DMS114 treated with DMSO at 0.1 percent for 48 hours (cell line): ENCODE measurements around the gene THBS3.
"Not testable (repeated sequence)": the region's sequence is repeated elsewhere in the genome, so short reads cannot be mapped to it uniquely, and the experiment has no call there.

ENCODE experiments used
- DNase-seq: peaks from one replicate; lab custom pipeline; 2025; ENCODE audit not compliant: unreplicated experiment; lab: John Stamatoyannopoulos, UW

Gene THBS3

DNA sequence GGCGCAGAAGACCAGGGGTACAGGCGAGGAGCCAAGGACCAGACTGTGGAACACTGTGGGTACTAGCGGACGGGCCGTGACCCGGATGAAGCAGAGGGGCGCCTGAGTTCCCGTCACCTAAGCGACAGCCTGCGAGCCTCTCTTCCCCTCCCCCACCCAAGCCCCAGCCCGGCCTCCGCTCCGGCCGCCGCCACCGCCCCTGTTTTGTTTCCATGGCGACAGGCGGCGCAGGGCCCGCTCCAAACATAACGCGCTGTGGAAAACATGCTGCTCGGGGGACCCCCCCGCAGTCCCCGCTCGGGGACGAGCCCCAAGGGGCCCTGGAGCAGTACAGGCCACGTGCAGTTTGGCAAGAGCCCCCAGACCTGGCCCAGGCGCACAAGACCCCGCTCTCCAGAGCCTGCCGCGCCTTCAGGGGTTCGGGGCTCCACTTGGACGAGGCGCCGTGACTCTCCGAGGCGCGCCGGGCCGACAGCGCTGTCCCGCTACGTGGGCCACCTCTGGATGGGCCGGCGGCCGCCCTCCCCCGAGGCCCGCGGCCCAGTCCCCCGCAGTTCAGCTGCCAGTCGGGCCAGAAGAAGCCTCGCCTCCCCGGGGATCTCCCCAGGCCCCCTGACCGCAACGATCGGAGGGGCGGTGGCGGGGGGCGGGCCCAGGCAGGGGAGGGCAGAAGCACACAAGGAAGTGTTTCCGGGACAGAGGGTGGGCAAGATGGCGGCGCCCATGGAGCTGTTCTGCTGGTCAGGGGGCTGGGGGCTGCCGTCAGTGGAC, 1.0 kb upstream of the THBS3 start, which contains the start of gene MTX1:
Gene MTX1 (plus strand): TSS at position 155 of the 771 bp plus-strand sequence. CDS start 110 bp downstream, at position 265.
- peak; percentile 80 for DNase-seq

DNA sequence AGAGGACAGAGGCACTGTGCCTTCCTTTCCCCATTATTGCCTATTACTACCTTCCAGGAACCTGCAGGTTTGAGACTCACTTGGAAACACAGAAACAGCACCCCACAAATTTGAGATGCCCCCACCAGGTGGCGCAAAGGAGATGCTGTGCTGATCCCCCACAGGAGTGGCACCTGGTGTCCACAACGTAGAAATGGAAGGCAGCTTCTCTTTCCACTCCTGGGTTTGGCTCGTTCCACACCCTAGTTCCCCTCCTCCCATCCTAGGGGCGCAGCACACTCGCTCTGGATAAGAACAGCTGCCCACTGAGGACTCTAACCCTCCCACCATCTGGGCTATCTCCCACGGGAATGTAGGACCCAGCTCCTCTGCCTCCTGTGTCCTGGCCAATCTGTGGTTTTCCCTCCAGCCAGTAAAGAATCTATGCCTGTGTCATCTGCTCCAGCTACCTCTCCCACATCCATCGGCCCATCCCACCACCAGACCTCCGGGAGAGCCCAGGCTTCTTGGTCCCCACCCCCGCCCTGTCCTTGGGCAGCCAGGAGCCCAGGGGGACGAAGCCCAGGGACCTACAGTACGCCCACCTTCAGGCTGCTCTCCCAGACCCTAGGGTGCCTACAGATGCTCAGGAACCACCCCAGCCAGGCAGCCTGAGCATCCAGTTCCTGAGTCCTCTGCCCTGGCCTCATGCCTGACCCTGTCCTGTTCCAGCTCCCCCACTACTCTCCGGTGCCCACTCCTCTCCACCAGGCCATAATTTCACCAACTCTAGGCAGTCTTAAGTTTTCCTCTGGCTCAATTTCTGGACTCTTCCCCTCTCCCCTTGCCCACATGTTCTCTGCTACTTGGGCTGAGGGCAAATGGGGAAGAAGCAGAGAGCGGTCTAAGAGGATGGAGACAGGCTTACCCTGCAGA, 549 bp downstream of the THBS3 start:
- DNase-seq, result peak; percentile 84

DNA sequence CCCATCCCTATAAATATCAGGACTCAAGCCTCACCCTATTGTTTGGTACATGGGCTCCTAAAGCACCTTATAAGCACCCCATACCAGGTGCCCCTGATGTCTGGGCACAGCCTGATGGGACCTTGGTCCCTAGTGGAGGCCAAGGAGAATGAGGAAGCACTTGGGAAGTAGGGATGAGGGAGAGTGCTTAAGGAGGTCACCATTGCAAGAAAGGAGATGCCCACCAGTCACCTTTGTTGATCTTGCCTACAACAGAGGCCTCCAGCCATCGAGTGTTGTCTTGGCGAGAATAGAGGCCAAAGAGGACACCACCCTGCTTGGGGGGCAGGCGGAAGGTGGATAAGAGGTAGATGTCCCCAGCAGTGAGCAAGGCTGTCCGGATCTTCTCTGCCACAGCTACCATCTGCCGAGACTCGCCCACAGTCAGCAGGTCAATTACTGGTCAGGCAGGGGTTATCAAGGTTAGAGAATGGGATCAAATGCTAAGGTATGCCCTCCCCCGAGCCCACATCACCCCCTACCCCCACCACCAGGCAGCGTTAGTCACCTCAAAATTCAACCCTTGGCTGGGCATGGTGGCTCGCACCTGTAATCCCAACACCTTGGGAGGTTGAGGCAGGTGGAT, 1.6 kb downstream of the THBS3 start:
- DNase-seq, result no peak

DNA sequence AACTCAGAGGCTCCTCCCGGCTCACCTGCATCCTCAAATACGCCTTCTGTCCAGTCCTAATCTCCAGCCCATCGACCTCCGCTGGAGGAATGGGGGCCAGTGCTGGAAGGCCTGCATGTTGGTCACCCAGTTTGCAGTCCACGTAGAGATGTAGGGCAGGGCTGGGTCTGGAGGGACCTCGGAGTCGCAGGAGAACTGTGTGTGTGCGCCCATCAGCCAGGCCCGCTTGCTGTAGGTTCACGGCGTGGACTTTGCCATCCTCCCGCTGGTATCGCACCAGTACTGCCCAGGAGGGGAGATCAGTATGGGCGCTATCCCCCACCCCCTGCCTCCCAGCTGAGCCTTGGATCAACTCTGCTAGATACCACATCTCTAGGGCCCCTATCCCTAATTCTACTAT, 2.7 kb downstream of the THBS3 start:
- no peak for DNase-seq

DNA sequence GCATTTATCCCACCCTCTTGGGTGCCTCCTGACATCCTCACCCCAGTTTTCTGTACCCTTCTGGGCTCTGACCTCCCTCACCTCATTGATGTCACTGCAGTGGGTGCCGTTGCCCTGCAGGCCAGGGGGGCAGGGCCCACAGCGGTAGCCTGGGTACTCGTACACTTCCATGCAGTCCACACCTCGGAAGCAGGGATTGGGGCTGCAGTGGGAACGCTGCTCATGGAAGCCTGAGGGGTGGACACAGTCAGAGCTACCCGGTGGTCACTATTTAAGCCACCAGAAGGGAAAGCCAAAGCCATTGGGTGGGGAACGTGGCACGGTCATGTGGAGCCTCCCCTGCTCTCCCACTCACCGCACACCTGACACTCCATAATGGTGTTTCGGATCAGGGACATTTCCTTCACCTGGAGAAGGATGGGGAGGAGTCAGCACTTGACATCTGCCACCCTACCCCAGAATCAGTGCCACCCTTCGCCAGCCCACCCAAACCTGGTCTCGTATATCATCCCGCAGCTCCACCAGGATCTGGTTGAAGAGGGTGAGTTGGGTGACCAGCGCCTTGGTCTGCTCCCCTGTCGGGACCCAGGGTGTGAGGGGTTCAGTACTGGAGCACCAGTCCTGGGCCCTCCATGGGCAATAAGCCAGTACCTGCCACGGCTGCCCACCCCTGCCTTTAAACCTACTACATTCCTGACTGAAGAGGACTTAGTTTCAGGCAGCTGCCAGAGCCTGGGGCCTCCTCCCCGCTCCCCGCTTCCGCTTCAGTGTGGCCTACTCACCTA, 4.8 kb downstream of the THBS3 start:
- no peak for DNase-seq

- DNase-seq, result no peak
Observed at GRCh38 chr1:155202198-155202597, 5.5 kb downstream of the THBS3 start.

GRCh38 chr1:155200920-155201319, 6.8 kb downstream of the THBS3 start:
- DNase-seq, result no peak

DNA sequence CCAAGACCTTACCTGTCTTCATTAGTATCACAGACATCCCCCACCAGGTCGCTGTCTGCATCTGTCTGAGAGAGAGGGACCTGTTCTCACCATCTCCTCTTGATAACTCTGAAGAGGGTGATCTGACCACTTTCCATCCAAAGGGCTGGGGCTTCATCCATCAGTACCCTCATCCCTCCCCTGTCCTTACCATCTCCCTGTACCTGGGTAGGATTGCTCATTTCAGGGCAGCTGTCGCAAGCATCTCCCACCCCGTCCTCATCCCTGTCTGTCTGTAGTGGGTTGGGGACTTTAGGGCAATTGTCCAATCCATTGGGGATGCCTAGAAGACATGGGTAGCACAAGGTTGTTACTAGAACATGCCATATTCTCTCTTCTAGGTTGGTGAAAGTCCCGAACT, 7.9 kb downstream of the THBS3 start:
- no peak for DNase-seq

DNA sequence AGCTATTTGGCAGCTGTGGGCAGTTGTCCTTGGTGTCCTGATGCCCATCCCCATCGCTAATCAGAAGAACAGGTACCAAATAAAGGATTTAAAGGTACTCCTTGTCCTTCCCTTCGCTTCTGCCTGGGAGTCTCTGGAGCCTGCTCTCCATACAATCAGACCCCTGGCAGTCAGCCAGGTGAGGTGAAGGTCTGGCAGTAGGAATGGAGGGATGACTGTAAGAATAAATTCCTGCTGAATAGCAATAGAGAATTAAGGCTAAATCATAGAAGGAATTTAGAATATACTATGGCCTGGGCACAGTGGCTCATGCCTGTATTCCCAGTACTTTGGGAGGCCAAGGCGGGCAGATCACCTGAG, 9.2 kb downstream of the THBS3 start:
- no peak for DNase-seq

DNA sequence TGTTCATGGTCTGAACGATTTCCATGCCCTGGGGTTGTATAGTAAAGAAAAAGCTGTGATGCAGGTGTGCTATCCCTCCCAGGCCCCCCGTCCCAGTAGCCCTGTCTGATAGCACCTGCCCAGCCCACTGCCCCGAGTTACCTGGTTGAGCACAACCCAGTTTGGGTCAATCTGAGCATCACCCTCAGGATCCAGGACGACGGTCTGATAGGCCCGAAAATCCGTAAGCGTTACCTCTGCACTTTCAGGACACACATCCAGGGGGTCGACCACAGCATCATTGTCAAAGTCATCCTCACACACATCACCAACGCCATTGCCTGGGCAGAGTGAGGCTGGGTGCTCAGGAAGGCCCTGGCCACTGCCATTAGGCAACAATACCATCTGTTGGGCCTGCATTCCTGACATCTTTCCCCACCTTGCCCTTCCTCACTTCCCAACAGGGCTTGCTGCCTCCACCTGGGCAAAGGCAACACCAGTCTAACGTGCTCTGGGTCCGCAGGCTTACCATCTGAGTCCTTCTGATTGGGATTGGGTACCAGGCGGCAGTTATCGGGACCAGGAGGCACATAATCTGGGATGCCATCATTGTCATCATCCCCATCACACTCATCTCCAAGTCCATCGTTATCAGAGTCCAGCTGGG, 9.7 kb downstream of the THBS3 start:
- DNase-seq, result no peak

DNA sequence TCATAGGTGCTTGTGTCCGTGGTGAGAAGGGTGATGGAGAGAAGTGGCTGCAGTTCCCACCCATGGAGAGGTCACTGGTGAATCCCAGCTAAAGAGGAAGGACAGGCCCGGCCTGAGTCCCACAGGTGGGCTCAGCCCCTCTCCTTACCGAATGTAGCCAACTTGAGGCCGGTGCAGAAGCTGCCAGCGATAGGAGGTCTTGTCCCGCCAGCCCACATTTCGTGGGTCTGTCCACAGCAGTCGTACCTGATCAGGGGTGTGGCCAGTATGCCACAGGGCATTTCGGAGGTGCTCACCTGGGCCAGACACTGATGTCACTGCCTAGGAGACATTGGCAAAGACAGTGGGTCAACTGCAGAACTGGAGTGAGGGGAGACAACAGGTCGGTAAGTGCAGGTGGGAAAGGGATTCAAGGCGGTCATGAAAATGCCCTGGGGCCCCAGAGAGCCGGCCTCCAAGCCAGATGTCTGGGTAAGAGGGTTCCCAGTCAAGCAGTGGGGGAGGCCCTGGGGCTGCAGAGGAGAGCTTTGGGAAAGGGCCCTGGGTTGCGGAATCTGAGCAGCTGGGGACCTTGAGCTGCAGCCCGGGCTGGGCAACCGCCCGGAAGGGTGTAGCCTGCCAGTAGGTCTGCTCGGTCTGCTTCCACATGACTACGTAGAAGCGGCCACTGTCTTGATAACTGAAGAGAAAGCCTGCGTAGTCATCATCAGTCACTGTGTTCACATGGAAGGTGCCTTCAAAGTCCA, 10.6 kb downstream of the THBS3 start:
- DNase-seq, result no peak

GRCh38 chr1:155196103-155196892, 11.4 kb downstream of the THBS3 start:
- DNase-seq, result no peak

- DNase-seq, result no peak
Observed at GRCh38 chr1:155195201-155196102, 12.2 kb downstream of the THBS3 start.

GRCh38 chr1:155193991-155194240, 13.8 kb downstream of the THBS3 start:
- not testable (repeated sequence) for DNase-seq

DNA sequence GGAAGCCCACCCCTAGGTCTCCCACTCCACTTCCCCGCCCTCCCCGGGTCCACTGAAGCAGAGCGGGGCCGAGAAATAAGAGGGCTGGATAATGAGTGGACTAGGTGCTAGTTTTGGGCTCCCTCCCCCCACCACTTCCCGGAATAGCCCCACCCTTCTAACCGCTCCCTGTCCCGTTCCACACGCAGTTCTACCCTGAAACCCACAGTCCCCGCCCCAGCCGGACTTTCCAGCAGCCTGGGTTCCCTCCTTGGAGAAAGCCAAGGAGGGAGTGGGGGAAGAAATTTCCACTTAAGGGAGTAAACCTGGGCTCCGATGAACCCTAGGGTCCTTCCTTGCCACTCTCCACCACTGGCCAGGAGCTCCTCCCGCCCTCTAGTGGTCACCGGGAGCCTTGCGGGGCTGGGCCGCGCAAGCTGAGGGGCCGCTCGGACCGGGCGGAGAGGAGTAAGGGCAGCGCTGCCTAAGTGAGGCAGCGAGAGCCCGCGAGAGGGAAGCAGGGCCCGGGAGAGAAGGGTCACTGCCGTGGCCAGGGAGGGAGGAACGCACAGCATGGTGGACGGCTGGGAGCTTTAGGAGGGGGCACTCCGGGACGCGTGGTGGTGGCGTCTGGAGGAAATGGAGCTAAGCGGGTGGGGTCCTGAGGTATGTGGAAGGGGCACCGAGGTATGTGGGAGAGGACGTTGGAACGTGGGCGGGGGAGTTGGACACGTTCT, 14.3 kb downstream of the THBS3 start:
- peak; percentile 92 for DNase-seq

GRCh38 chr1:155192346-155193274, 15.1 kb downstream of the THBS3 start:
- no peak for DNase-seq
